GM19372 (cell line): ENCODE measurements around the gene WWOX.

Experiments used
- ATAC-seq: cut with Tn5 transposase; IDR thresholded peaks from one replicate; pipeline ENCODE4 v1.9.1; 2021; ENCODE audit warnings: mild to moderate bottlenecking, low read depth, moderate library complexity; ENCODE audit not compliant: unreplicated experiment

The WWOX gene

DNA sequence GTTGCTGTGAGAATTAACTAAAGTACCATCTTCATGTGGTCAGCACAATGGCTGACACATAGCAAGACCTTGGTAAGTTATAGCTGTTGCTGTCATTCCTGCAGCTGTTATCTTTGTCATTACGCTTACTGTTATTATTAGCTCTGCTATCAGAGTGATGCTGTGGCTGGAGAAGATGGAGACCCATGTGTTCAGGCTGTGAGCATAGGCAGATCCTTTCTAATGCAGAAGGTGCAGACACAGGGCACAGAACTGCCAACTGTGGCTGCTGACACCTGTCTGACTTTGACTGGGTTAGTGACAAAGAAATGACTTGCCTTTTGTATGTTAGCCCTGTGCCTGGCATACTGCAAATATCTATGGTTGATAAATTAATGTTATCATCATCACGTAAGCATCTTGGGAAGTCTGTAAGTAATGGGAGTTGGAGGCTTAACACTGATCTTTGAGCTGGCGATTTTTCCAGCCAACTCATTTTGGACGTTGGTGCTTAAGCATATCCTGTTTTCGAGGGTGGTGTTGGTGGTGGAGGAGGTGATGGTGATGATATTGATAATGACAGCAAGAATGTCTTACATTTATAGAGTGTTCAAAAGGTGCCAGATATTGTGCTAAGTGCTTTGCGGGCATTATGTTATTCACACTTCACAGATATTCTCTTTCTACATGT is 695.3 kb downstream of the WWOX start:
- no peak for ATAC-seq

DNA sequence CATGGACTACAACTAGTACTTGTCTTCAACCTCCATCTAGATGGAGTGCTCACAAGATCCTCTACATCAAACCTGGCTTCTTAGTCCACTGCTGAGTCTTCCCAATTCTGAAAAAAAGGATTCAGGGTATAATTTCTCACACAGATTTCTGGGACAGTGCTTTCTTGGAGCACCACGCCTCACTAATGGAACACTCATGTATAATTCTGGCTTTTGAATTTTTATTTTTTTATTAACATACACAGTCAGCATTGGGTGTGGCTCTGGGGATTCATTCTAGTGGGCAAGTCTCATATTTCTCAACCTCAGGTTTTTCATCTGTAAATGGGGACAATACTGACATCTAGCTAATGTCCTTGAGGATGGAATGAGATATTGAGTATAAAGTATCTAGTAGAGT is 696.0 kb downstream of the WWOX start:
- no peak for ATAC-seq

DNA sequence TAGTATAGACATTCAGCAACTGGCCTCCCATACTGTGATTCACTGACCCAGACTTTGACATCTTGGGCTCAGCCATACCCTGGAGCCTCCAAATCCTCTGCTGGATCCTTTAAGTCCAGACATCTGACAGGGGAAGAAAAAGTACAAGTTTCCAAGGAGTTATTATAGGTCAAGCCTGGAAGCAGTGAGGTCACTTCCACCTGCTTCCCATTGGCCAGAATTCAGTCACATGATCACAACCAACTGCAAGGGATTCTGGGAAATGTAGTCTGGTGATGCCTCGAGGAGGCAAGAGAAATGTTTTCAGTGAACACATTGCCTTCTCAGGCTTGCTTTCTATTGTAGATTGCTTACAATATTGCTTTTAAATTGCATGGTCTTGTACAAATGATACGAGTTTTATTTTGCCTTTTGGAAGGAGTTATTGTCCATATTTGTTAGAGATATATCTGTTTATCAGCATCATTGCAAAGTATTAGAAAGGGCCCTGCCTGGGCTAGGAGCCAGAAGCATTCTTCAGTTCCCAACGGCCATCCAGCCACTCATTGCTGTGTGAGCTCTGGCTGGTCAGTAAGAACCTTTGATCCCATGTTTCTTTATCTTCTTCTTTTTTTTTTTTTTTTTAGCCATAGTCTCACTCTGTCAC is 696.9 kb downstream of the WWOX start:
- ATAC-seq: no peak

DNA sequence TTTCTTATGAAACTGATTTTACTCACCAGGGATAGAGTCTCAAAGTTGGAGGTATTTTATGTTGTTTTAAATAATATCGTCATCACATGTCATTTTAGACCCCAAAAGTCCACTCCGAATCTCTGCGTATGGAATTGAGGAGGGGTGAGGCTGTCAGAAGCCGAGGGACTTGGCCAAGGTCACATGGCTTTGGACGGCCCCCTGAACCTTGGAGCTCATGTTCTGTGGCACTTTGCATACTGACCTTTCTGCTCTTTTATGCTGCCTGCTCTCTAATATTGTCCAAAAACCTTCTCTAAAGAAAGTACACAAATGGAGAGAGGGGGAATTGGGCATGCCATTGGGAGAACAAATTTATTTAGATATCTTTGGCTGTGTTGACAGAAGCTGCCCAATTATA is 700.0 kb downstream of the WWOX start:
- ATAC-seq: no peak

DNA sequence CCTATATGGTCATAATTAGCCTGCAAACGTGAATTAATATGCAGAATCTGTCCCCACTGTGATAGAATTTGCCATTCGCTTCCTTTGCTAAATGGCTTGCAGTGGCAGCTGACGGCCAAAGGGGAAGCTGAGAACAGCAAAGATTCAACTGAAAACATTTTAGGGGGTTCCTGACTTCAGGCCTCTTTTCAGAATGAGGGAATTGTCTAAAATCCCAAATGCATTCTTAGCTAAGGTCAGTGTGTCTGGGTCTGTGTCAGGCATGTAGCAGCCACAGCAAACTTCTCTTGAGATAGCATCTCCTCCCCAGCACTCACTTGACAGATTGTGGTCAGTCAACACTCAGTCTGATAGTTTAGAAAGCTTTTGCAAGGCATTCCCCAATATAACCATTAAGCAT is 701.1 kb downstream of the WWOX start:
- ATAC-seq: no peak

DNA sequence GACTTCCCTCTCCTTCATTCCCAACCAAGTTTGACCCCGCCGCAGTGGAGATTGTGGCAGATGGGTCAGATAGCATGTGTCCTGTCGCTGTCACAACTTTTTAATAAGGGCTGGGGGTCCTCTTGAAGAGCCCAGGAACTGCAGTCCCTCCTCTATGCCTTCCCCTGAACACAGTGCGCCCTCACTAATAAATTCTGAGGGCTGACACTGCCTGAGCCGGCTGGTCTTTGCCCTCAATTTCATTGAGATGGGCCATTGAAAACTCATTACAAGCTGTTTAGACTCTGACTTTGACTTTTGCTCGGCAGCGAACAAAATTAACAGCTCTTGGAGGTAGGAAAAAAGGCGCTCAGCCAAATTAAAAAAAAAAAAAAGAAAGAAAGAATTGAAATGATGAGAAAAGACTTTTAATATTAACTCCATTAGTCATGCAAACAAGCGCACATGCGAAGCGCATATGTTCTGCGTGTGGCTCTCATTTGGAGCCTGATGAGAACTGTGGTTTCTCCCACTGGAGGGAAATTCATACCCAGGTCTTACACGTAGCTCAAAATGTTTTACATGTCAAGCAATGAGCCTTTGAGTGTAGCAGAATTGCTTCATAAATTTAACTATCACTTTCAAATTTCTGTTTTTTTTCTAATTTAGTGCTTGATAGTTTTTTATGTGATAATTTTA is 704.7 kb downstream of the WWOX start:
- ATAC-seq: no peak

DNA sequence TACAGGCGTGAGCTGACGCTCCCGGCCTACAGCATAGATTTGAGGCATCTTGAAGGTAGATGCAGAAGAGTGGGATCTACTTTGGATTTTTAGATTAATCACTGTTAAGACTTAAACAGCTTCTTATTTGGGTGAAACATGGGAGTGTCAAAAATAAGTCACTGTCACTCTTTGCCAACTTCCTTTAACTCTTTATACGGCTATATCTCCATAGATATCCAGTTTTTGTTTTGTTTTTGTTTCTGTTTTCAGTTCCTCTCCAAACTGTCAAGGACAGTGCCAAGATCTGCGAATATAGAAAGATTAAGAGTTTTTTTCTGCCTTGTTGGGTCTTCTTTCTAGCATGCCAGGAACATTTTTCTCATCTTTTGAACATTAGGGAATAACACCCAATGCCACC is 706.1 kb downstream of the WWOX start:
- no peak for ATAC-seq

DNA sequence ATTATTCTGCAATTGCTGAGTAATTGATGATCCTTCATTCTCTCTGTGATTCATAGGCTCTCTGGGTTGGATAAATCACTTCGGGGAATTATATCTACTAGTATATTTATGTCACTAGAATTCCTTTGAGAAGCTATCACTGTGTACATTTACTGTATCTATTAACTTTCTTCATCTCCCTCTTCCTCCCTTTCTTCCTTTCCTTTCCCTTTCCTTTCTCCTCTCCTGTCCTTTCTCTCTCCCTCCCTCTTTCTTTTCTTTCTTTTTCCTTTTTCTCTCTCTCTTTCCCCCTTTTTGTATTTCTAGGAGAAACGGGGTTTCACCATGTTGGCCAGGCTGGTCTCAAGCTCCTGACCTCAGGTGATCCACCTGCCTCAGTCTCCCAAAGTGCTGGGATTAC is 711.8 kb downstream of the WWOX start:
- no peak for ATAC-seq

DNA sequence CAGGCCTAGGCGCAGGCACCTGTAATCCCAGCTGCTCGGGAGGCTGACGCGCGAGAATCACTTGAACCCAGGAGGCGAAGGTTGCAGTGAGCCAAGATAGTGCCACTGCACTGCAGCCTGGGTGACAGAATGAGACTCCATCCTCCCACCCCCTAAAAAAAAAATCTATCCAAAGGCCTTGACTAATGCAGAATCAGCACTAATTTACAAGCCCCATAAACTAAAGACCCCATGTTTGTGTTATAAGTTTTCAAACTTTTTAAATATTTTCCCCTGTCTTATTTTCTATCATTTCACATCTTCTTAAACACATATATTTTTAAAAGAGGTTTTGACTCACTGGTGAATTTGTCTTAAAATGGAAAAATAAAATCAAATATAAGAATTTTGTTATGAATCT is 713.1 kb downstream of the WWOX start:
- no peak for ATAC-seq

DNA sequence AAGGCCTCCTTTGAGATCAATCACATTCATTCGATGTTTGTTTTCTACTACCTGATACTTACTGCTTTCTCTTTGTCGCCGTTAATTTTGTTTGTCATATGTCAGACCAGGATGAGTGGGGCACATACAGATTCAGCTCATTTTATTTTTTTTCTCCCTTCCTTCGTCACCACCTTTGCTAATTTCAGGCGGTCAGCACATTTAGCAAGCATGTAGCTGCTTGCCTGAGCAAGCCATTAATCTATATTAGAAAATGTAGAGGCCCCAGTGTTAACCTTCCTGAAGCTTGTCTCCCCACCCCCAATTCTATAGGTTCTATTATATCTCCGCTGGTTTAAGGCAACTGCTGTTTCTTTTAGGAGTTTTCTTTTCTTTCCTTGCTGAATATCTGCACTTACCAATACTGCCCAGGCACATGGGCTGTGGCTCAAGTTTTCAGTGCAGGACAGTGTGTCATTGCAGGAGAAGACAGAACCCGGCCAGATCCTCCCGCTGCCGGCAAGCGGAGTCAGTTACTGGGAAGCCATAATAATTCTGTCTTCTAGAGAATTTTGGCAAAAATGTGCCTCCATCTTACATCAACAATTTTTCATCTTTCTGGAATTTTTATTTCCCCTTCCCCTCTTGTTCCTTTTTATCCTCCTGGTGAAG is 714.3 kb downstream of the WWOX start:
- ATAC-seq: no peak

DNA sequence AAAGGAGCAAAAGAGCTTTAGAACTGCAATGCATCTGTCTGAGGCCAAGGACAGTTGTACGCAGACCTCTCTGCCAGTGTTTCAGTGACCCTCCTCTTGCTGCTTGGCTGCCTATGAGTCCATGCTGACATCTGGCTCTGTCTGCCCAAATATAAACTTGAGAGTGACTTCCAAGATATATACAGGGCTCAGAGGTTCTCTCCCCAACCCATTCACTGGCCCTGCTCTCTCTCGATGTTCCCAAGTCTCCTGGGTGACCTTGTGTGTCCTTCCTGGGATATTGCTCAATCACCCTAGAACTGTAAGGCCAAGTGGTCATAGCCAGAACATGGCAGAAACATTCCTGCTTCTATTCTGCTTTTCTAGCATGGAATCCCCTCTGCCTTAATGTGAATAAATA is 716.3 kb downstream of the WWOX start:
- no peak for ATAC-seq

DNA sequence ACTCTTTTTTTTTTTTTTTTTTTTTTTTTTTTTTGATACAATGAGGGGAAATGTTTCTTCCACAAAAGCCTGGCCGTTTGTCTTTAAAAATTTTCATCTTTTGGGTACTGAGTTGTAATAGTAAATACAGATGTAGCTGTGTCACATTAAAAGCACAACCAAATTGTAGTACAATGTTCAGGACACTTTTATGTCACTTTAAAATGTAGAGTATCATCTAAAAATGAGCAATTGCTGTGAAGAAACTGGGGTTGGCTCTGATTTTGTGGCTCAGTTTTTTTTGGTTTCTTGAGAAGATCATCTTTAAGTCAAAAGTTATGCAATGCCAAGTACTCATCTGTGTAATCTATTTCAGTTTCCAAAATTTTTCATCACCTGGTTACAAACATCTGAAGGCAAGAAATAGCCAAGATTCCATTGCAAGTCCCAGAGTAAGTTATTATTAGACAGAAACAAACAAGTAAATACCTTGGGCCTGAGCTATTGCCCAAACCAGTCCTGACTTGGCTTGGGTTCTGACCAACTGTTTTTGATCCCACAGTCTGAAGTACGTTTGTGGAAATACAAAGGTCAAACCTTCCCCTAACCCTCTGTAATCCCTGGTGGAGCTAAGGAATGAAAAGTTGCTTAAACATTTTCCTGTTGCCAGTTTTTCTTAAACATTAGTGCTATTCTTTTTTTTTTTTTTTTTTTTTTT is 717.2 kb downstream of the WWOX start:
- ATAC-seq: no peak

DNA sequence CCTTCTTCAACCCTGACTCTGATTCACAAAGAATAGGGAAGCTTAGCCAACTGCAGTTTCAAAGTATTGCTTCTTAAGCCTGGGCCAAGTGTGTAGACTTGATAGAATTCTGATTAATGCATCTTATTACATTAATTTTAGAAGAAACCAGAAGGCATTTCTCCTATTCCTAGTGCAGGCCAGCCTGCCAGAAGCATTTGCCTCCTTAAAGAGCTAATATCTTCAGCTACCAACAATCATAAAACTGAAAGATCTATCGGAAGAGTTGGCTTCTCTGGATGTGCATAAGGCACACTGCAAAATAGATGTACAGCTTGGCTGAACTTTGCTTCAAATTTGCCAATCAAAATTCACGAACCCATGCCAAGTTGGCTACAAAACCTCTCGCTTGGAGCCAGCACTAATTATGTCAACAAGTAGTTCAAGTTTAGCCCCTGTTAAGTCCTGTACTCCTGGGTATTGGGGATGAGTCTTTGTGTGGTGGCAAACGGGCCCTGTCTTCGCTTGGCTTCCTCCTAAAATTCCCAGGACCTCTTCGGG is 717.8 kb downstream of the WWOX start:
- no peak for ATAC-seq

DNA sequence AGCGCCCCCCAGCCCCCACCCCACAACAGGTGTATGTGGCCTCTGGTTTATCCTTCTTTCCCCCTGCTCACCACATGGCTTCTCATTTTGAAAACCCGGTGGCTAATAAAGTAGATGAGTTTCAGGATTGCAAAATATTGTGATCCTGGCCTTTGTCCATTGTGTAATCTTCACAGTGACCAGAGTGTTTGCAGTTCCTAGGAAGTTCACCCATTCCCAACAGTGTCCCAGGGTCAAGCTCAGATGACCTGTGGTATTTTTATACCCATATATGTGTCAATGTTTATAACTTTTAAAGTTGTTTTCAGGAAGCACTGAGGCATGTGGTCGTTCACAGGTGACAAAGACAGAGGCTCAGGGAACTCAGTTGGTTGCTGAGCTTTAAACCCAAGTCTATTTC is 721.9 kb downstream of the WWOX start:
- ATAC-seq: no peak

DNA sequence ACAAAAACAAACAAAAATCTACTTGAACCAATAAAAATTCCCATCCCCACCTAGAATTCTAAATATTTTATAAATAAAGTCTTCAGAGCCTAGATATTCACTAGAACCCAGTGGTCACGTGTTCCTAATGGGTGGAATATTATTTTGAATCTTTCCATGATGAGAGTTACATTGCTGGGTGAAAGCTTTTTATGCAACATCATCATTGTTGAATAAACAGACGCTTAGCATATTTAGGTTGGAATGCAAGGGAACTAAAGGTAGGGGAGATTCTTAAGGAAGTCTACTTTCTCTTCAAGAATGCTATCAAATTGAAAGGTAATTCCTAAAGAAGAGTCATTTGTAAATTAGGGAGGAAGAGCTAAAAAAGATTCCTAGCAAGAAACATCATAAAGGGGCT is 723.1 kb downstream of the WWOX start:
- ATAC-seq: no peak

DNA sequence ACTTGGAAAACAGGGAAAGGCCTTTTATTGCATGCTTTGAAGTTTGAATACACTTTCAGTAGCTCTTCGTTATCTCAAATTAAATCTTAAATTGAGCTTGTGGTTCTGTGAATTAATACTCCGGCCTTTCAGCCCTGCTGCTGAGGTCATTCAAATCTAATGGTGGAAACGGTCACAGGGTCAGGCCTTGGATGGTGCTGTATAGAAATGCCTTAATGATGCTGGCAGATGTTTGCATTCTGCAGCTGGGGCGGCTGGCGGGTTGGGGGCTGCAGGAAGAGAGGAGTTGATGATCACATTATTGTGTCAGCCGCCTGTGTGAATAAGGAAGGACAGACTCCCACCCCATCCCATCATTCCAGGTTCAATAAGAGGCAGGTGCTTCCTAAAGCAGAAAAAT is 723.6 kb downstream of the WWOX start:
- ATAC-seq: no peak

DNA sequence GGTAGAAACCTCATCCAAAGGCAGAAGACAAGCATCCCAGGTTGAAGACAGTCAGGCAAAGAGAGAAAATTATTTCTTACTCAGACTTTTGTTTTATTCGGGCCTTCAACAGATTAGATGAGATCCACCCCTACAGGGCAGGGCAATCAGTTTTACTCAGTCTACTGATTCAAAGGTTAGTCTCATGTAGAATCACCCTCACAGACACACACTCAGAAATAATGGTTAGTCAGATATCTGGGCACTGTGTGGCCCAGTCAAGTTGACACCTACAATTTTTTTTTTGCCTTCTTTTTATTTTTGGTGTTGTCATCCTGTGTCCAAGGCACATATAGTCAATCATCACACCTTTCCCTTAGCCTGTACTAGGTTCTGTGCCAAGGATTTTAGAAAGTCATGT is 729.8 kb downstream of the WWOX start:
- ATAC-seq: no peak

DNA sequence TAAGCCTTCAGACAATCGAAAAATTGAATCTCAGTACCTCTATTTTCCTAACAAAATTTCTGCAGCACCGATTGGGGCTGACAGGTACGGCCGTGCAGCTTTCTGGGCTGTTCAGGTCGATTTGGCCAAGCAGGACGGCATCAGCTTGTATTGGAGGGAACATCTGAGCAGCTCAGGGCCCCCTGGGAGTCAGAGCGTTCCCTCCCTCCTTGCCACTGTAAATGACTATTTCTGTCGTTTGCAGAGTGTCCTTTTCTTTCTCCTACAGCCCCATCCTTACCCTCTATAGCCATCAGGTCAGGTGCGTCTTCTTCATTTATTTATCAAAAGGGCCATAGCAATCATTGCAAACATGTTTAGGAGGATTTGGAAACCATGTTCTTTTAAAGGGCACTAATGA is 731.1 kb downstream of the WWOX start:
- ATAC-seq: no peak

DNA sequence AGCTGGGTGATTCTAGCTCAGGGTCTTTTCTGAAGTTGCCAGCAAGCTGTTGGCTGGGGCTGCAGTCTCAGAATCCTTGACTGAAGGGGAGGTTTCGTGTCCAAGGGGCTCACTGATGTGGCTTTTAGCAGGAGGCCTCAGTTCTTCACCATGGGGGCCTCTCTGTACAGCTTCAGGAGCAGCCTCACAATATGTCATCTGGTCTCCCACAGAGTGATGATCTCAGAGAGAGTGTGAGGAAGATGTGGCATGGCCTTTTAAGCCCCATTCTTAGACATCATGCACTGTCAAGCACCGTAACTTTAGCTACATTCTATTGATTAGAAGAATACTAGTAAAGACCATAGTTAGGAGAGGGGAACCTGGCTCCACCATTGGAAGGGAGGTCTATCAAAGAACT is 732.6 kb downstream of the WWOX start:
- ATAC-seq: no peak

DNA sequence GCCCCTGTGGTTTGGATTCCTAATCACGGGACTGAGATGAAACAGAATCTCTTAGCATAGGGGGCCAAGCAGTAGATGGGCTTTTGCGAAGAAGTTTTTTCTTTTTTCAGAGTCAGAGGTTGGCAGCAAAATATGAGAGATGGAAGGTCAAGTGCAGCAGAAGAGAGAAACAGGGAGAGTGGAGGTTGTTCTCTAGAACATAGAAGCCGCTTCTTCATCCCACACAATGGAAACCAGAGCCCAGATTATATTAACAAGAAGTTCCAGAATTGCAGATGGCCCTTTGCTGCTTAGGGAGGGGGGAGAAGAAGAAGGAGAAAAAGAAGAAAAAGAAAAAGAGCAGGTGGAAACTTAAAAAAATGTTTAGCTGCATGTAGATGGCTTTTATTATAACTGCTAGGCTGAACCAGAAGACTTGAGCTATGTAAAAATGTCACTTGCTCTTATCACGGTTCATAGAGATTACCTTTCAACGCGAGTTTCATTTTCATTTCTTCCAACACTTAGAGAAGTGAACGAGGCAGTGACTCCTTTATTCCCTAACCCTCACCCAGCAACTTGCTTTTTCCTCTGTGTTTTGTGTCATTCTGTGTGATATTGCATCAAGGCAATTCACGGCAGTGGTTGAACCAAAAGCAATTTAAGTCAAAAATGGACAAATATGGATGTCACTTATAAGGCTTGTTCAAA is 737.5 kb downstream of the WWOX start:
- no peak for ATAC-seq
